NB4 (cell line): ENCODE measurements around the gene NFU1.
"Not testable (repeated sequence)": the region's sequence is repeated elsewhere in the genome, so short reads cannot be mapped to it uniquely, and the experiment has no call there.

Experiments used
- DNase-seq: peaks from one replicate; pipeline ENCODE4 v3.0.0; 2010; ENCODE audit warnings: low read depth
- H3K4me3 ChIP-seq: one replicate; pipeline ENCODE4 v1.5.1; 2011; ENCODE audit warnings: mild to moderate bottlenecking, low read depth, low read length, moderate library complexity
- MYC ChIP-seq: IDR thresholded peaks from 2 replicates; pipeline ENCODE4 v1.6.1; 2011; ENCODE audit warnings: low read depth, low read length
- POLR2A ChIP-seq: IDR thresholded peaks from 2 replicates; pipeline ENCODE4 v1.6.1; 2011; ENCODE audit warnings: mild to moderate bottlenecking; ENCODE audit not compliant: insufficient read length; ENCODE audit errors: extremely low read depth
- TF ChIP-seq, protein P1 (sequence below): IDR thresholded peaks from 2 replicates; pipeline ENCODE4 v1.6.1; 2011; ENCODE audit warnings: low read depth, low read length
- TF ChIP-seq, protein P2 (sequence below): IDR thresholded peaks from one replicate; pipeline ENCODE4 v1.5.1; 2012; ENCODE audit warnings: low read depth, low read length

The NFU1 gene

DNA sequence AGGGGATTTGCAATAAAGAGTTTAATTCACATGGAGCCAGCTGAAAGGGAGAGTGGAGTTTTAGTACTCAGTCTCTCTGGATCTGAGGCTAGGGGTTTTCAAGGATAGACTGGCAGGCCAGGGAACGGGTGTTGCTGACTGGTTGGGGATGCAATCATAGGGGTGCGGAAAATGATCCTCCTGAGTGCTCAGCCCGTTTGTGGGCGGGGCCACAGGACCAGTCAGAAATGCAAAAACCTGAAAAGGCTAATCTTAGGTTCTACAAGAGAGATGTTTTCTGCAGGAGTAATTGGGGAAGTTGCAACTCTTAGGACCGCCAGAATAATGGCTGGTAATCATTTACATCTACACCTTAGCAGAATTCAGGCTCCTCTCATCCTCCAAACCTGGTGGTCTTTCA lies 2.5 kb downstream of the NFU1 start:
- peak; percentile 14 for DNase-seq
- TF ChIP-seq, protein P1, sequence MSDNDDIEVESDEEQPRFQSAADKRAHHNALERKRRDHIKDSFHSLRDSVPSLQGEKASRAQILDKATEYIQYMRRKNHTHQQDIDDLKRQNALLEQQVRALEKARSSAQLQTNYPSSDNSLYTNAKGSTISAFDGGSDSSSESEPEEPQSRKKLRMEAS, result no peak
- TF ChIP-seq, protein P2, sequence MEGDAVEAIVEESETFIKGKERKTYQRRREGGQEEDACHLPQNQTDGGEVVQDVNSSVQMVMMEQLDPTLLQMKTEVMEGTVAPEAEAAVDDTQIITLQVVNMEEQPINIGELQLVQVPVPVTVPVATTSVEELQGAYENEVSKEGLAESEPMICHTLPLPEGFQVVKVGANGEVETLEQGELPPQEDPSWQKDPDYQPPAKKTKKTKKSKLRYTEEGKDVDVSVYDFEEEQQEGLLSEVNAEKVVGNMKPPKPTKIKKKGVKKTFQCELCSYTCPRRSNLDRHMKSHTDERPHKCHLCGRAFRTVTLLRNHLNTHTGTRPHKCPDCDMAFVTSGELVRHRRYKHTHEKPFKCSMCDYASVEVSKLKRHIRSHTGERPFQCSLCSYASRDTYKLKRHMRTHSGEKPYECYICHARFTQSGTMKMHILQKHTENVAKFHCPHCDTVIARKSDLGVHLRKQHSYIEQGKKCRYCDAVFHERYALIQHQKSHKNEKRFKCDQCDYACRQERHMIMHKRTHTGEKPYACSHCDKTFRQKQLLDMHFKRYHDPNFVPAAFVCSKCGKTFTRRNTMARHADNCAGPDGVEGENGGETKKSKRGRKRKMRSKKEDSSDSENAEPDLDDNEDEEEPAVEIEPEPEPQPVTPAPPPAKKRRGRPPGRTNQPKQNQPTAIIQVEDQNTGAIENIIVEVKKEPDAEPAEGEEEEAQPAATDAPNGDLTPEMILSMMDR, result no peak
- TF ChIP-seq POLR2A, result no peak
- no peak for TF ChIP-seq MYC
- no peak overlapping the region for H3K4me3 ChIP-seq

DNA sequence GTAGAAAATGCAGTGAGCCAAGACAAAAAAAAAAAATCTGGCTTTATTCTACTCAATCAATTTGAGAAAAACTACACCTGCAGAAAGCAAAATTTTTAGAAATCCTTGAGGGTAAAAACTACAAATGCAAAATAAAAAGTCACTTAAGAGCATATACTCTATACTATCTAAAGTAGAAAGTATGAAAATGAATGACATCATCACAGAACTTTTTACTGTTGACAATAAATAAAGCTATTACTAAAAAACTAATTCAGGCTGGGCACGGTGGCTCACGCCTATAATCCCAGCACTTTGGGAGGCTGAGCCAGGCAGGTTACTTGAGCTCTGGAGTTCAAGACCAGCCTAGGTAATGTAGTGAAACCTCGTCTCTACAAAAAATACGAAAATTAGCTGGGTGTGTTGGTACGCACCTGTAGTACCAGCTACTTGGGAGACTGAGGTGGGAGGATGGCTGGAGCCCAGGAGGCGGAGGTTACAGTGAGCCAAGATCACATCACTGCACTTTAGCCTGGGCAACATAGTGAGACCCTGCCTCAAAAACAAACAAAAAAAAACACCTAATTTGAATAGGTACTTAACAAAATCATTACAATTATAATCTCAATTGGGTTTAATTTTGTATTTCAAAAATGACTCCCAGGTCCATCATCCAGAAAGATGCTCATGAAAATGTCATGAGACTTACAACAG lies 7.6 kb downstream of the NFU1 start:
- no peak for DNase-seq
- no peak overlapping the region for H3K4me3 ChIP-seq
- TF ChIP-seq, protein P1, result no peak
- no peak for TF ChIP-seq MYC

DNA sequence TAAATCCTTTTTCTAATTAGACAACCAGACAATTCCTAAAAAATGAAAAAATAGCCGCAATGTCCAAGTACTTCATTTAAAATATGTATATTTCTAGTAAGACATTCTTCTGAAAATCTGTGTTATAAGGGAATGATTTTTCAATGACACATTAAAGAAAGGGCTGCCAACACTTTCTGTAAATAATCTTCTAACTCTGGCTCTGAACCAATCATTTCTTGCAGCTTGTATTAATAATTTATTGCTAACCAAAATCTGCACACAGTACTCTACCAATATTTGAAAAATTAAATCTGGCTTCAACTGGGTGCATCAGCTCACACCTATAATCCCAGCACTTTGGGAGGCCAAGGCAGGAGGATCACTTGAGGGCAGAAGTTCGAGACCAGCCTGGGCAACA lies 8.3 kb downstream of the NFU1 start:
- no peak for TF ChIP-seq POLR2A
- TF ChIP-seq, protein P2, result no peak
- TF ChIP-seq MYC, result no peak
- TF ChIP-seq, protein P1, result no peak
- no peak for DNase-seq
- no peak overlapping the region for H3K4me3 ChIP-seq

DNA sequence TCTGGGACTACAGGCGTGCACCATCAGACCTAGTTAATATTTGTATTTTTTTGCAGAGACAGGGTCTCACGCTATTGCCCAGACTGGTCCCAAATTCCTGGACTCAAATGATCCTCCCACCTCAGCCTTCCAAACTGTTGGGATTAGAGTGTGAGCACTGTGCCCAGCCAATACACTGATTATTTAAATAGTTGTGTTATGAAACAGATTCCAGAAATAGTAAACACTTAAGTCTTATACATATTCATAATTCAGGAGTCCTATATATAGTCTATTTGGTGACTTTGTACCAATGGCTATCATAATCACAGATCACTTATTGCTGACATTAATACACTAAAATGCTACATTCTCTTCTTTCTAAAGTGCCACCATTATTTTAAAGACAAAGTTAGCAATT lies 12.8 kb downstream of the NFU1 start:
- TF ChIP-seq MYC (no peak), POLR2A (no peak)
- TF ChIP-seq, protein P2, result no peak
- TF ChIP-seq, protein P1, result no peak
- no peak for DNase-seq
- H3K4me3 ChIP-seq, result no peak overlapping the region

DNA sequence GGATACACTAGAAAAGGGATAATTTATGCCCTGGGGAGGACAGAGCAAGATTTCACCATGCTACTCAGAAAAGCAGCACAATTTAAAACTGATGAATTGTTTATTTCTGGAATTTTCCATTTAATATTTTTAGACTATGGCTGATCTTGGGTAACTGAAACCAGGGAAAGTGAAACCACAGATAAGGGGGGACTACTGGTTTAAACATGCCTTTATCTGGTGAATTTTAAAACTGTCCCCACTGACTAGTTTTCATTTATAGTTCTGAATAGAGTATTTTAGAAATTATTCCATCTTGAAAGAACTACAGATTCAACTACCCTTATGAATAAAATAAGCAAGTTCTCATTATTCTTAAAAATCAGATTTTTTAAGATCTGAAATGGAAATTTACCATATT lies 15.0 kb downstream of the NFU1 start:
- TF ChIP-seq, protein P2, result no peak
- TF ChIP-seq, protein P1, result no peak
- TF ChIP-seq MYC, result no peak
- no peak for TF ChIP-seq POLR2A
- no peak overlapping the region for H3K4me3 ChIP-seq
- no peak for DNase-seq

DNA sequence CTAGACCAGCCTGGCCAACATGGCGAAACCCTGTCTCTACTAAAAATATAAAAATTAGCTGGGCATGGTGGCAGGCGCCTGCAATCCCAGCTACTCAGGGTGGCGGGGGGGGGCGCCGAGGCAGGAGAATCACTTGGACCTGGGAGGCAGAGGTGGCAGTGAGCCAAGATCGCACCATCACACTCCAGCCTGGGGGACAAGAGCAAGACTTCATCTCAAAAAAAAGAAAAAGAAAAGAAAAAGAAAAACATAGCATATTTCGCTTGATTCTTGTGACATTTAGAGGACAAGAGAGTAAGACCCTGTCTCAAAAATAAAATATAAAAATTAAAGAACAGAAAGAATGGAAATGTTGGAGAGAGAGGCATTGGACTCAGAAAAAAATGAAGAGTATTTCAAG lies 18.1 kb downstream of the NFU1 start:
- H3K4me3 ChIP-seq, DNase-seq: not testable (repeated sequence)

DNA sequence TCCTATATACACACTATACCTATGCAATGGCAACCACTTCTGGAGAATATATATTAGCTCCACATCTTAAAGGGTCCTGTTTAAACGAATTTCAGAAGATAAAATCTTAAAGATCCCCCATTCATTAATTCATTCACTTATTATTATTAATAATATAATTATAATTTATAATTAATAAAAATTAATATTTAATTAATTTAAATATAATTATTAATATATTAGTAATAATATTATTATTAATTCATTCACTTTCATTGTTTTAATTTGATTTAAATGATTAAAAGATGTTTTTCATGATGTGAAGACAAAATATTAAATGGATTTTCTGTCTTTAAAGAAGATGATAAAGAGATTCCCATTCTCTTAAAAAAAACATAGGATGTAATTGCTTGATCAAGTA lies 21.1 kb downstream of the NFU1 start:
- no peak overlapping the region for H3K4me3 ChIP-seq
- TF ChIP-seq, protein P2, result no peak
- TF ChIP-seq, protein P1, result no peak
- no peak for TF ChIP-seq MYC
- no peak for TF ChIP-seq POLR2A
- no peak for DNase-seq
